PFSK-1 (cell line): ENCODE results near the gene PAXX.

Experiments used
- FOXP2 ChIP-seq: optimal IDR thresholded peaks from 2 replicates; pipeline ENCODE3; 2011; ENCODE audit warnings: borderline replicate concordance, control low read depth, inconsistent platforms; ENCODE audit not compliant: insufficient read depth; ENCODE audit errors: extremely low read length, extremely low read depth
- POLR2AphosphoS5 ChIP-seq: IDR thresholded peaks from 2 replicates; pipeline ENCODE4 v1.6.1; 2012; ENCODE audit warnings: low read depth, mild to moderate bottlenecking, control low read depth, low read length, moderate library complexity
- REST ChIP-seq, 2 experiments: IDR thresholded peaks; 2 replicates each; pipeline versions ENCODE4 v1.6.1 to v1.8.0; 2011 to 2012; ENCODE audit warnings: low read depth in 2 of 2, low read length in 2 of 2, control low read depth in 1 of 2, inconsistent platforms in 1 of 2, mild to moderate bottlenecking in 1 of 2, moderate library complexity in 1 of 2; ENCODE audit not compliant: insufficient read depth in 1 of 2
- SIN3A ChIP-seq: IDR thresholded peaks from 2 replicates; pipeline ENCODE4 v1.6.1; 2012; ENCODE audit warnings: mild to moderate bottlenecking, low read length, moderate library complexity, borderline replicate concordance; ENCODE audit not compliant: insufficient read depth
- TAF1 ChIP-seq: IDR thresholded peaks from 2 replicates; pipeline ENCODE4 v1.6.1; 2012; ENCODE audit warnings: low read length, control low read depth, borderline replicate concordance; ENCODE audit not compliant: insufficient read depth

PAXX gene

GRCh38 chr9:136963341-136963740 is 28.9 kb upstream of the PAXX start:
- TF ChIP-seq FOXP2 (no peak), SIN3A (no peak), POLR2AphosphoS5 (no peak), REST (IDR thresholded peaks at IDR 0.05; ENCODE audit: insufficient read depth in 1 of 2, low read depth in 2 of 2, low read length in 2 of 2) (no peak), TAF1 (no peak)

- no peak for TF ChIP-seq SIN3A
- TF ChIP-seq POLR2AphosphoS5: no peak
- TF ChIP-seq TAF1: no peak
- TF ChIP-seq REST (IDR thresholded peaks at IDR 0.05; ENCODE audit: insufficient read depth in 1 of 2, low read depth in 2 of 2, low read length in 2 of 2): no peak
These were observed 28.5 kb upstream of the PAXX start for GRCh38 chr9:136963751-136964150.

GRCh38 chr9:136964171-136964689 is 28.0 kb upstream of the PAXX start:
- TF ChIP-seq SIN3A: no peak
- TF ChIP-seq REST (IDR thresholded peaks at IDR 0.05; ENCODE audit: insufficient read depth in 1 of 2, low read depth in 2 of 2, low read length in 2 of 2): peak in 1 of 2 experiments; percentile 40; a peak in 1 of 4 replicates
- no peak for TF ChIP-seq TAF1
- no peak for TF ChIP-seq FOXP2

- TF ChIP-seq FOXP2 (no peak), TAF1 (no peak), REST (IDR thresholded peaks at IDR 0.05; ENCODE audit: insufficient read depth in 1 of 2, low read depth in 2 of 2, low read length in 2 of 2) (no peak), POLR2AphosphoS5 (no peak), SIN3A (no peak)
These were observed 27.3 kb upstream of the PAXX start for GRCh38 chr9:136964833-136965422.
